Left lung (tissue), 10 donors: ENCODE measurements around the gene BCL11B. TPM values are rescaled to one million over a fixed set of nuclear protein-coding genes. Genes with fewer than 3 reads are reported as not detected.

Source experiments
- ATAC-seq: fragments of 200-7000 bp; cut with Tn5 transposase; one replicate; pipeline ENCODE4 v1.9.1; 2020; ENCODE audit warnings: moderate library complexity
- DNase-seq, 4 donors: peaks; one replicate each; pipeline ENCODE4 v3.0.0-alpha.2; 2013 to 2020
- H3K27ac ChIP-seq, 2 donors: fragments of 200-600 bp; sonication (generic) in 1 of 2; one replicate each; pipeline versions ENCODE4 v1.5.0 to v1.8.0; 2020 to 2021
- H3K27me3 ChIP-seq, 2 donors: fragments of 200-600 bp; sonication (generic) in 1 of 2; one replicate each; pipeline versions ENCODE4 v1.5.0 to v1.8.0; 2020 to 2021
- H3K36me3 ChIP-seq, 2 donors: fragments of 200-600 bp; sonication (generic) in 1 of 2; one replicate each; pipeline versions ENCODE4 v1.5.0 to v1.8.0; 2020 to 2021
- H3K4me1 ChIP-seq, 2 donors: fragments of 200-600 bp; one replicate each; pipeline ENCODE4 v1.8.0; 2021
- H3K4me3 ChIP-seq, 2 donors: fragments of 200-600 bp; sonication (generic) in 1 of 2; one replicate each; pipeline versions ENCODE4 v1.5.0 to v1.8.0; 2020 to 2021; ENCODE audit warnings: mild to moderate bottlenecking in 1 of 2
- H3K9me3 ChIP-seq, 2 donors: fragments of 200-600 bp; sonication (generic) in 1 of 2; one replicate each; pipeline versions ENCODE4 v1.5.0 to v1.8.0; 2020 to 2021
- intact Hi-C, 2 donors: fragments of 100-400 bp; cut with DNase I; formaldehyde crosslinking; loops; one replicate each; pipeline versions ENCODE4 v1.11.2 to v1.14.2; 2022
- polyA plus RNA-seq, 6 donors: library from polyadenylated mRNA; unstranded; fragments of 120-200 nt; gene quantifications; one replicate each; pipeline ENCODE4 v1.2.1, GENCODE V29; 2013; ENCODE audit not compliant: insufficient read length in 6 of 6
- total RNA-seq, 2 donors: library from RNA; stranded (reverse); fragmentation: NEBNext Ultra II Directional; extraction: Animal tissue kit (Norgen Biotek cat#: 25700); gene quantifications; one replicate each; pipeline ENCODE4 v1.2.1, GENCODE V29; 2021
- TF ChIP-seq, protein P1 (sequence below), 2 donors: fragments of 200-600 bp; sonication (generic) in 1 of 2; IDR thresholded peaks; one replicate each; pipeline versions ENCODE4 v1.5.0 to v1.8.0; 2021; ENCODE audit warnings: antibody characterized with exemption in 2 of 2
- donor health status: DM: no; HTN: yes; CAD: no.
- donor health status: DM: no; HTN: no; CAD: no.

BCL11B gene
- total and polyA plus RNA-seq, 8 donors = 1.4 to 3.6 (median 3.2) TPM

DNA sequence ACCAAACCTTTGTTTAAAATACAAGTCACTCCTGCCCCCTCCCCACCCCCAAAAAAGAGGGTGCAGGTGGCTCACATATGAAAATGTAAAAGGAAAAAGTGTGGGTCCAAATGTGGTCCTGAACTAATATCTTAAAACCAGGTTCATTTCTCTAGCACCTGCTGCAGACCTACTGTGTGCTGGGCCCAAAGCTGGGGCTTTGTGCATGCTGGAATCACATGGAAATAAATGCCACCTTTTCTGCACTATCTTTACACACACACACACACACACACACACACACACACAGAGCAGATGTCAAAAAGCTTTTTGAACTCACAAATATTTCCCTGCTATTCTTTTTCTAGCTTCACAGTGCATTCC is 3.2 kb upstream of the BCL11B start:
- intact Hi-C loops = no loop called here
- H3K27ac ChIP-seq = no peak overlapping the region
- TF ChIP-seq, protein P1, sequence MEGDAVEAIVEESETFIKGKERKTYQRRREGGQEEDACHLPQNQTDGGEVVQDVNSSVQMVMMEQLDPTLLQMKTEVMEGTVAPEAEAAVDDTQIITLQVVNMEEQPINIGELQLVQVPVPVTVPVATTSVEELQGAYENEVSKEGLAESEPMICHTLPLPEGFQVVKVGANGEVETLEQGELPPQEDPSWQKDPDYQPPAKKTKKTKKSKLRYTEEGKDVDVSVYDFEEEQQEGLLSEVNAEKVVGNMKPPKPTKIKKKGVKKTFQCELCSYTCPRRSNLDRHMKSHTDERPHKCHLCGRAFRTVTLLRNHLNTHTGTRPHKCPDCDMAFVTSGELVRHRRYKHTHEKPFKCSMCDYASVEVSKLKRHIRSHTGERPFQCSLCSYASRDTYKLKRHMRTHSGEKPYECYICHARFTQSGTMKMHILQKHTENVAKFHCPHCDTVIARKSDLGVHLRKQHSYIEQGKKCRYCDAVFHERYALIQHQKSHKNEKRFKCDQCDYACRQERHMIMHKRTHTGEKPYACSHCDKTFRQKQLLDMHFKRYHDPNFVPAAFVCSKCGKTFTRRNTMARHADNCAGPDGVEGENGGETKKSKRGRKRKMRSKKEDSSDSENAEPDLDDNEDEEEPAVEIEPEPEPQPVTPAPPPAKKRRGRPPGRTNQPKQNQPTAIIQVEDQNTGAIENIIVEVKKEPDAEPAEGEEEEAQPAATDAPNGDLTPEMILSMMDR (IDR thresholded peaks at IDR 0.05) = no peak
- no peaks in the 10 kb centered on the region for H3K9me3 ChIP-seq
- DNase-seq (no peak), ATAC-seq (no peak)
- peaks cover 44 to 100% of the 10 kb centered on the region in 2 donors for H3K27me3 ChIP-seq
- H3K4me3 ChIP-seq = no peak overlapping the region
- H3K4me1 ChIP-seq = peaks cover 7 to 36% of the 10 kb centered on the region in 2 donors
- no peaks in the 10 kb centered on the region for H3K36me3 ChIP-seq

DNA sequence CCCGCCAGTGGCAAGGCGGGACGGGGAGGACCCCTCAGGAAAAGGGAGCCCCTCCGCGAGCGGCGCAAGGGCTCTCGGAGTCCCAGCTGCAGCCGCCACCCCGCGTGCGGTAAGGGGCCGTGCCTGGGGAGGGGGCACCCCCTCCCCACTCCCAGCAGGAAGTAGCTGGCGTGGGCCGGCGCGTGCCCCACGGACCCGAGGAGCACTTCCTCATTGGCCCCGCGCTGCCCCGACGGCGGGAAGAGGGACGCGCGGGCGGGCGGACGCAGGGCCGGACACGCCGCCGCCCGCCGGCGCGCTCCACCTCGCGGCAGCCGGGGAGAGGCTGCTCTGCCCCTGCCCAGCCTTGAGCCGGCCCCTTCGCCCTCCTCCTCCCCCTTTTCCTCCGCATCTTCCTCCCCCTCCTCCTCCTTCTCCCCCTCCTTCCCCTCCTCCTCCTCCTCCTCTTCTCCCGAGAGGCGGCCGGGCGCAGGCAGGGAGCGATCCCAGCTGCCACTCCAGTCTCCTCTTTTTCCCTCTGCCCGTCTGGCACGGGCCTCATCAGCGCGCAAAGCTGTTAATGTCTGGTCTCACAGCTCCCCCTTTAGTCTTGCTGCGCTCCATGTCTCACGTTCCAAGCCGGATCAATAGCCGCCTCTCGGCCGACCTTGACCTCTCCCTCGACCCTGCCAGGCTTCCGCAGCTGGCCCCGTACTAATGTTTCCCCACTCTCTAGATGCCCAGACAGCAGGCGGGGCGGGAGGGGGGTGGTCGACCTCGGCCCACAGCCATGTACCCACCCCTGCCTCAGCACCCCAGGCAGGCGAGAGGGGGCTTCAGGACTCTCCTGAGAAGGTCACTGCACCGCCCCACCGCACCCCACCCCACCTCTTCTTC is 2.6 kb upstream of the BCL11B start:
- peak; percentile 77 to 97 (median 88) for DNase-seq
- peak; percentile 82 for ATAC-seq
- H3K4me1 ChIP-seq = peaks cover 7 to 42% of the 10 kb centered on the region in 2 donors
- no peaks in the 10 kb centered on the region for H3K36me3 ChIP-seq
- TF ChIP-seq, protein P1 (IDR thresholded peaks at IDR 0.05) = no peak
- intact Hi-C loops = no loop called here
- no peaks in the 10 kb centered on the region for H3K9me3 ChIP-seq
- H3K27ac ChIP-seq = no peak overlapping the region
- peak overlapping the region; percentile 19 to 34 for H3K4me3 ChIP-seq
- H3K27me3 ChIP-seq = peaks cover 50 to 100% of the 10 kb centered on the region in 2 donors

DNA sequence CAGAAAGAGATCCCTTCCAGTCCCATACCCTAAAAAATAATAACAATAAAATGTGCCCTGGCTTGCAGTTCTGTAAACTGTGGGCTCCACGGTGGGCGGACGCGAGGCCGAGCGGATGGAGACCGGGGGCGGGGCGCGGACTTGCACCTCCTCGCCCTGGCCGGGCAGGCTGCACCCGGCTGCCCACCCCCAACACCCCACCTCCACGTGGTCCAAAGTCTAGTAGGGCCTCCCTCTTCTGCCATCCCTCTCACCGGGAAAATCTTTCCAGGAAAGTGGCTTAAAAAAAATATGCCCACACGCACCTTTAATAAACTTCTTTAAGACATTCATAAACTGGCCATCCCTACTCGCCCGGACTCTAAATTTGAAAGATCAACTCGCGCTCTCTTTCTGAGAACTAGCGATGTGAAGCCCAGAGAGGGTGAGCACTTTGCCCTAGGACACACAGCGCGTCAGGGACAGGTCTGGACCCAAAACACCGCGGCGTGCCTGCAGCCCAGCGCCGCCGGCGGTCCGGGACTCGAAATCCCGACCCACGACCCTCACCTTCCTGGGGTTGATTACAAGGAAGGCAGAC is 1.9 kb upstream of the BCL11B start:
- H3K27ac ChIP-seq = no peak overlapping the region
- peaks cover 54 to 100% of the 10 kb centered on the region in 2 donors for H3K27me3 ChIP-seq
- DNase-seq = peak in 1 of 4 donors; percentile 73

DNA sequence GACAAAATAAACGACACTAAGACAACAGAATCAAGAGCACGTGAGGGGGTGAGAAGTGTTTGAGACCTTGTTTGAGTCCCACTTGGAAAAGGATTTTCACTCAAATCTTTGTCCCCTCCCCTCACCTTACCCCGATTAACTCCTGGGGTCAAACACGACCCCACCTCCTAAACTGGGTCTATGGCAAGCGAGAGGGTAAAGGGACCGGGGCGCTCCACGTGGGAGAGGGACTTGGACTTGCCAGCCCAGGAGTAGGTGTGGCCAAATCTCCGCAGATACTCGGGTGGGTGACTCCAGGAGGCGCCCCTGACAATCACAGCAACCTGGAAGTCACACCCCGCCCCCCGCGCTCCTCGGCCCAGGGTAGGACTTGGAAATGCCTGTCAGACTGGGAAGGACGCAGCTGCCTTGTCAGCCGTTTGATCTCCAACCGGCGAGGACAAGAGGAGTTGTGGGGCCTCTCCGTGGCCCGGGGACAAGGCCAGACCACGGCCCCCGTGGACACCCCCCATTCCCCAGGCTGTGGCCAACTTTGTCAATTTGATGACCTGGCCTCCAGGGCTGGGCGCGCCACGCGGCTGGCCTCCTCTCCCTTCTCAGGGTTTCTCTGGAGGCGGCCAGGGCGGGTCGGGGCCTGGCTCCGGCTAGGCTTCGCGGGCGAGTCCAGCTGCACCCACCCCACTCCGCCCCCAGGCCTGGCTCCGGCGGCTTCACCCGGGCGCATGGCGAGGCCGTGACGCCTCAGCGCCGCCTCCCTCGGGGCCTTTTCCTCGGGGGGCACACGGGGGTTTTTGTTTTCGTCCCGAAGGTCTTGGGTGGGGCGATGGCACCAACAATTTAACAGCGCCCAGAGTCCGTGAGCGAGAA is 1.1 kb upstream of the BCL11B start:
- H3K4me1 ChIP-seq = peaks cover 7 to 44% of the 10 kb centered on the region in 2 donors
- ATAC-seq = peak; percentile 17
- TF ChIP-seq, protein P1 (IDR thresholded peaks at IDR 0.05) = no peak
- no peaks in the 10 kb centered on the region for H3K9me3 ChIP-seq
- peaks cover 60 to 100% of the 10 kb centered on the region in 2 donors for H3K27me3 ChIP-seq
- DNase-seq = peak in 1 of 4 donors; percentile 41
- intact Hi-C loops = no loop called here
- H3K4me3 ChIP-seq = no peak overlapping the region
- H3K27ac ChIP-seq = no peak overlapping the region
- no peaks in the 10 kb centered on the region for H3K36me3 ChIP-seq

More for the DNA sequence above, 1.9 kb upstream of the BCL11B start:
- Histone ChIP-seq H3K36me3 (no peaks in the 10 kb centered on the region), H3K4me1 (peaks cover 7 to 44% of the 10 kb centered on the region in 2 donors), H3K9me3 (no peaks in the 10 kb centered on the region), H3K4me3 (peak overlapping the region; percentile 19 to 34)
- ATAC-seq = no peak
- intact Hi-C loops = no loop called here
- TF ChIP-seq, protein P1 (IDR thresholded peaks at IDR 0.05) = no peak
